CD4-positive, alpha-beta T cell treated with Interleukin-2 at 100 ng/mL for 4 hours (primary cell): ENCODE results near the gene PRPF19.

Experiments used
- DNase-seq: peaks from one replicate; pipeline ENCODE4 v3.0.0-alpha.2; 2020; ENCODE audit warnings: low spot score

PRPF19 gene

GRCh38 chr11:60906132-60906972, at the start of gene PRPF19:
Gene PRPF19 (minus strand): TSS chr11:60906585. CDS start chr11:60906382, 203 bp downstream.
- DNase-seq = peak; percentile 100

- no peak for DNase-seq
Measured at GRCh38 chr11:60955571-60955970, 49.2 kb upstream of the PRPF19 start.

GRCh38 chr11:60954421-60954820, 48.0 kb upstream of the PRPF19 start:
- DNase-seq = no peak

GRCh38 chr11:60953781-60954180, 47.4 kb upstream of the PRPF19 start:
- no peak for DNase-seq

- no peak for DNase-seq
Measured at GRCh38 chr11:60952742-60953170, 46.4 kb upstream of the PRPF19 start.

GRCh38 chr11:60951904-60952741, 45.7 kb upstream of the PRPF19 start, which contains the start of gene SLC15A3:
Gene SLC15A3 (minus strand): TSS chr11:60952176. CDS start chr11:60951551, 625 bp downstream.
- no peak for DNase-seq

- DNase-seq = no peak
Measured at GRCh38 chr11:60951606-60951903, 45.2 kb upstream of the PRPF19 start.

- no peak for DNase-seq
Measured at GRCh38 chr11:60950933-60951605, 44.7 kb upstream of the PRPF19 start.

- no peak for DNase-seq
Measured at GRCh38 chr11:60950024-60950423, 43.6 kb upstream of the PRPF19 start.

- DNase-seq = no peak
Measured at GRCh38 chr11:60948250-60948649, 41.9 kb upstream of the PRPF19 start.

- DNase-seq = no peak
Measured at GRCh38 chr11:60947700-60948099, 41.3 kb upstream of the PRPF19 start.

GRCh38 chr11:60946601-60947264, 40.3 kb upstream of the PRPF19 start:
- no peak for DNase-seq

GRCh38 chr11:60945295-60945667, 38.9 kb upstream of the PRPF19 start:
- DNase-seq = no peak

- no peak for DNase-seq
Measured at GRCh38 chr11:60944490-60945294, 38.3 kb upstream of the PRPF19 start.

GRCh38 chr11:60942970-60943565, 36.7 kb upstream of the PRPF19 start:
- DNase-seq = no peak

GRCh38 chr11:60942219-60942618, 35.8 kb upstream of the PRPF19 start:
- no peak for DNase-seq

GRCh38 chr11:60941371-60942119, 35.2 kb upstream of the PRPF19 start:
- DNase-seq = no peak

GRCh38 chr11:60939855-60940254, 33.5 kb upstream of the PRPF19 start:
- DNase-seq = no peak

GRCh38 chr11:60939301-60939700, 32.9 kb upstream of the PRPF19 start:
- no peak for DNase-seq

- no peak for DNase-seq
Measured at GRCh38 chr11:60938500-60938899, 32.1 kb upstream of the PRPF19 start.
